Measurements from ENCODE around the gene SATL1. TPM values are rescaled to one million over a fixed set of nuclear protein-coding genes. Genes with fewer than 3 reads are reported as not detected.

The SATL1 gene
- total and polyA plus RNA-seq, 2 experiments from 2014 or later: 0.17 TPM

GRCh38 chrX:85215946-85216345 is 27.6 kb downstream of the SATL1 start:
- no peaks in the 10 kb centered on the region for H3K9me2 ChIP-seq (replicated peaks; ENCODE audit: insufficient read depth)
- TF ChIP-seq EZH2phosphoT487 (IDR thresholded peaks at IDR 0.05; ENCODE audit: low read depth, severe bottlenecking, unreplicated experiment) (no peak), CTCF (IDR thresholded peaks at IDR 0.05; ENCODE audit: poor library complexity) (no peak), EZH2 (IDR thresholded peaks at IDR 0.05; ENCODE audit: borderline replicate concordance) (no peak)
- H3K4me1 ChIP-seq (ENCODE audit: insufficient read depth): no peaks in the 10 kb centered on the region
- H3K36me3 ChIP-seq (replicated peaks; ENCODE audit: insufficient read depth, low read depth): no peaks in the 10 kb centered on the region
- no peaks in the 10 kb centered on the region for H4K20me1 ChIP-seq (ENCODE audit: insufficient read depth, poor library complexity, severe bottlenecking)
- no peaks in the 10 kb centered on the region for H3K9me3 ChIP-seq (ENCODE audit: low read depth)
- no peak overlapping the region for H3K27ac ChIP-seq
- WGBS (ENCODE audit: low lambda C conversion rate, missing lambda C conversion rate): 67% methylated on average over 1 of the region's 1 CpG
- H3K4me2 ChIP-seq: no peak overlapping the region
- no peaks in the 10 kb centered on the region for H3K27me3 ChIP-seq
- DNase-seq (ENCODE audit: low spot score): no peak
- no peak overlapping the region for H3K4me3 ChIP-seq
- H2AFZ ChIP-seq: no peak overlapping the region
- H3K79me2 ChIP-seq: no peaks in the 10 kb centered on the region

- 70% methylated on average over 3 of the region's 3 CpGs for WGBS (ENCODE audit: low lambda C conversion rate, missing lambda C conversion rate)
- H2AFZ ChIP-seq: no peak overlapping the region
These were observed 29.6 kb downstream of the SATL1 start for GRCh38 chrX:85213792-85214530.

GRCh38 chrX:85203461-85203970 is 40.1 kb downstream of the SATL1 start:
- H3K4me1 ChIP-seq (ENCODE audit: insufficient read depth): no peaks in the 10 kb centered on the region
- H3K27me3 ChIP-seq: no peaks in the 10 kb centered on the region
- no peak overlapping the region for H3K4me2 ChIP-seq
- no peak for TF ChIP-seq CTCF (IDR thresholded peaks at IDR 0.05; ENCODE audit: poor library complexity)
- TF ChIP-seq EZH2phosphoT487 (IDR thresholded peaks at IDR 0.05; ENCODE audit: low read depth, severe bottlenecking, unreplicated experiment): no peak
- TF ChIP-seq EZH2 (IDR thresholded peaks at IDR 0.05; ENCODE audit: borderline replicate concordance): no peak
- H3K9me3 ChIP-seq (ENCODE audit: low read depth): no peaks in the 10 kb centered on the region
- H3K9me2 ChIP-seq (replicated peaks; ENCODE audit: insufficient read depth): no peaks in the 10 kb centered on the region
- no peak overlapping the region for H2AFZ ChIP-seq
- H3K27ac ChIP-seq: no peak overlapping the region
- no peaks in the 10 kb centered on the region for H3K79me2 ChIP-seq
- WGBS (ENCODE audit: low lambda C conversion rate, missing lambda C conversion rate): 84% methylated on average over 8 of the region's 8 CpGs
- DNase-seq (ENCODE audit: low spot score): no peak
- no peaks in the 10 kb centered on the region for H4K20me1 ChIP-seq (ENCODE audit: insufficient read depth, poor library complexity, severe bottlenecking)
- H3K36me3 ChIP-seq (replicated peaks; ENCODE audit: insufficient read depth, low read depth): no peaks in the 10 kb centered on the region
- H3K4me3 ChIP-seq: no peak overlapping the region

More at GRCh38 chrX:85213792-85214530, 29.6 kb downstream of the SATL1 start:
- Histone ChIP-seq H3K27me3 (no peaks in the 10 kb centered on the region), H3K4me1 (ENCODE audit: insufficient read depth) (no peaks in the 10 kb centered on the region), H4K20me1 (ENCODE audit: insufficient read depth, poor library complexity, severe bottlenecking) (no peaks in the 10 kb centered on the region), H3K36me3 (replicated peaks; ENCODE audit: insufficient read depth, low read depth) (no peaks in the 10 kb centered on the region), H3K9me2 (replicated peaks; ENCODE audit: insufficient read depth) (no peaks in the 10 kb centered on the region), H3K27ac (no peak overlapping the region), H3K4me2 (no peak overlapping the region), H3K4me3 (no peak overlapping the region), H3K9me3 (ENCODE audit: low read depth) (no peaks in the 10 kb centered on the region), H3K79me2 (no peaks in the 10 kb centered on the region)
- TF ChIP-seq EZH2phosphoT487 (IDR thresholded peaks at IDR 0.05; ENCODE audit: low read depth, severe bottlenecking, unreplicated experiment): no peak
- no peak for TF ChIP-seq EZH2 (IDR thresholded peaks at IDR 0.05; ENCODE audit: borderline replicate concordance)
- no peak for TF ChIP-seq CTCF (IDR thresholded peaks at IDR 0.05; ENCODE audit: poor library complexity)
- no peak for DNase-seq (ENCODE audit: low spot score)
